GM23338 (cell line): ENCODE results near the gene PDP2. TPM values are rescaled to one million over a fixed set of nuclear protein-coding genes. Genes with fewer than 3 reads are reported as not detected.

Experiments
- ATAC-seq: fragments of 200-7000 bp; cut with Tn5 transposase; 3 replicates; pipeline ENCODE4 v1.9.1; 2020
- DNase-seq: peaks from one replicate; pipeline ENCODE4 v3.0.0-alpha.2; 2015; ENCODE audit warnings: low spot score
- H2AFZ ChIP-seq: fragments of 200-600 bp; sonication (generic); 2 replicates; pipeline ENCODE4 v1.8.0; 2016; ENCODE audit warnings: antibody characterized with exemption, mild to moderate bottlenecking, moderate library complexity
- H3F3A ChIP-seq: fragments of 200-600 bp; sonication (generic); replicated peaks from 2 replicates; pipeline ENCODE4 v1.8.0; 2017; ENCODE audit warnings: antibody characterized with exemption, mixed run types, low read depth
- H3K27ac ChIP-seq: fragments of 200-600 bp; sonication (generic); 2 replicates; pipeline ENCODE4 v1.6.1; 2016; ENCODE audit warnings: low read depth
- H3K27me3 ChIP-seq: fragments of 200-600 bp; sonication (generic); 2 replicates; pipeline ENCODE4 v1.8.0; 2016; ENCODE audit warnings: mild to moderate bottlenecking, mixed run types, moderate library complexity; ENCODE audit not compliant: insufficient read depth
- H3K36me3 ChIP-seq: fragments of 200-600 bp; sonication (generic); 2 replicates; pipeline ENCODE4 v1.8.0; 2016; ENCODE audit warnings: mild to moderate bottlenecking; ENCODE audit not compliant: insufficient read depth
- H3K4me1 ChIP-seq: fragments of 200-600 bp; sonication (generic); 2 replicates; pipeline ENCODE4 v1.8.0; 2016; ENCODE audit warnings: mild to moderate bottlenecking, moderate library complexity; ENCODE audit not compliant: insufficient read depth
- H3K4me2 ChIP-seq: fragments of 200-600 bp; sonication (generic); 2 replicates; pipeline ENCODE4 v1.7.1; 2017; ENCODE audit warnings: mixed run types
- H3K4me3 ChIP-seq: fragments of 200-600 bp; sonication (generic); 2 replicates; pipeline ENCODE4 v1.6.1; 2016; ENCODE audit warnings: mixed run types
- H3K79me2 ChIP-seq: fragments of 200-600 bp; sonication (generic); replicated peaks from 2 replicates; pipeline ENCODE4 v1.8.0; 2017; ENCODE audit warnings: mild to moderate bottlenecking; ENCODE audit not compliant: insufficient read depth
- H3K9me2 ChIP-seq: fragments of 200-600 bp; sonication (generic); 2 replicates; pipeline ENCODE4 v1.8.0; 2017; ENCODE audit not compliant: insufficient read depth
- H4K20me1 ChIP-seq: fragments of 200-600 bp; sonication (generic); replicated peaks from 2 replicates; pipeline ENCODE4 v1.8.0; 2017; ENCODE audit warnings: mild to moderate bottlenecking; ENCODE audit not compliant: insufficient read depth
- H3K27ac Mint-ChIP-seq: 2 replicates; pipeline ENCODE4 v1.8.0; 2020; ENCODE audit warnings: inconsistent platforms, mild to moderate bottlenecking, moderate library complexity, mixed read lengths
- H3K27me3 Mint-ChIP-seq: 3 replicates; pipeline ENCODE4 v1.8.0; 2022; ENCODE audit warnings: low read depth, mild to moderate bottlenecking, moderate library complexity, mixed read lengths, inconsistent platforms; ENCODE audit not compliant: insufficient read depth, poor library complexity
- H3K36me3 Mint-ChIP-seq: 3 replicates; pipeline ENCODE4 v1.8.0; 2021; ENCODE audit warnings: low read depth, mild to moderate bottlenecking, inconsistent platforms, moderate library complexity, mixed read lengths
- H3K4me1 Mint-ChIP-seq: 3 replicates; pipeline ENCODE4 v1.8.0; 2020; ENCODE audit warnings: mild to moderate bottlenecking, inconsistent platforms, mixed read lengths
- H3K4me3 Mint-ChIP-seq: 3 replicates; pipeline ENCODE4 v1.8.0; 2021; ENCODE audit warnings: moderate library complexity, mild to moderate bottlenecking, inconsistent platforms, mixed read lengths
- H3K9me3 Mint-ChIP-seq: 3 replicates; pipeline ENCODE4 v1.8.0; 2020; ENCODE audit warnings: moderate library complexity, mild to moderate bottlenecking, inconsistent platforms, mixed read lengths
- ETS1 ChIP-seq: IDR thresholded peaks from 2 replicates; pipeline ENCODE4 v1.6.1; 2016; ENCODE audit warnings: antibody characterized with exemption
- EZH2 ChIP-seq: fragments of 200-600 bp; sonication (generic); IDR thresholded peaks from one replicate; pipeline ENCODE4 v1.8.0; 2017; ENCODE audit warnings: antibody characterized with exemption, mild to moderate bottlenecking, low read depth; ENCODE audit not compliant: unreplicated experiment
- EZH2phosphoT487 ChIP-seq: fragments of 200-600 bp; sonication (generic); IDR thresholded peaks from one replicate; pipeline ENCODE4 v1.8.1; 2018; ENCODE audit warnings: antibody characterized with exemption; ENCODE audit not compliant: unreplicated experiment
- NANOG ChIP-seq: IDR thresholded peaks from 2 replicates; pipeline ENCODE4 v1.6.1; 2016; ENCODE audit warnings: antibody characterized with exemption, borderline replicate concordance
- POLR2AphosphoS5 ChIP-seq: IDR thresholded peaks from 2 replicates; pipeline ENCODE4 v1.6.1; 2016; ENCODE audit warnings: antibody characterized with exemption, low read depth
- ZNF114 ChIP-seq: fragments of 250-450 bp; sonication (Bioruptor Pico); IDR thresholded peaks from 2 replicates; pipeline ENCODE4 v1.5.0; 2020; ENCODE audit warnings: mild to moderate bottlenecking, moderate library complexity
- ZNF331 ChIP-seq: fragments of 250-450 bp; sonication (Bioruptor Pico); IDR thresholded peaks from 2 replicates; pipeline ENCODE4 v1.5.0; 2020; ENCODE audit warnings: low read depth, mild to moderate bottlenecking, moderate library complexity
- polyA plus RNA-seq: library from polyadenylated mRNA; unstranded; fragments of >200 nt; fragmentation: Nextera tagmentation; extraction: Ambion mirVana; gene quantifications from 2 replicates; pipeline ENCODE4 v1.2.1, GENCODE V29; 2016
- total RNA-seq: library from RNA; depleted of rRNA; stranded (reverse); fragments of >200 nt; shearing (Covaris generic); gene quantifications from 2 replicates; pipeline ENCODE4 v1.2.3, GENCODE V29; 2014
- TF ChIP-seq, protein P1 (sequence below): IDR thresholded peaks from one replicate; pipeline ENCODE4 v1.6.1; 2018; ENCODE audit warnings: antibody characterized with exemption; ENCODE audit not compliant: unreplicated experiment
- TF ChIP-seq, protein P2 (sequence below): fragments of 250-450 bp; sonication (Bioruptor Pico); IDR thresholded peaks from 2 replicates; pipeline ENCODE4 v1.5.0; 2020; ENCODE audit warnings: mild to moderate bottlenecking, moderate library complexity

Gene PDP2
- total and polyA plus RNA-seq, 2 experiments from 2014 or later: 9.0 to 23.2 TPM

GRCh38 chr16:66844342-66845079 is 35.8 kb upstream of the PDP2 start, which contains the start of gene CA7 (continued):
- TF ChIP-seq, protein P1, sequence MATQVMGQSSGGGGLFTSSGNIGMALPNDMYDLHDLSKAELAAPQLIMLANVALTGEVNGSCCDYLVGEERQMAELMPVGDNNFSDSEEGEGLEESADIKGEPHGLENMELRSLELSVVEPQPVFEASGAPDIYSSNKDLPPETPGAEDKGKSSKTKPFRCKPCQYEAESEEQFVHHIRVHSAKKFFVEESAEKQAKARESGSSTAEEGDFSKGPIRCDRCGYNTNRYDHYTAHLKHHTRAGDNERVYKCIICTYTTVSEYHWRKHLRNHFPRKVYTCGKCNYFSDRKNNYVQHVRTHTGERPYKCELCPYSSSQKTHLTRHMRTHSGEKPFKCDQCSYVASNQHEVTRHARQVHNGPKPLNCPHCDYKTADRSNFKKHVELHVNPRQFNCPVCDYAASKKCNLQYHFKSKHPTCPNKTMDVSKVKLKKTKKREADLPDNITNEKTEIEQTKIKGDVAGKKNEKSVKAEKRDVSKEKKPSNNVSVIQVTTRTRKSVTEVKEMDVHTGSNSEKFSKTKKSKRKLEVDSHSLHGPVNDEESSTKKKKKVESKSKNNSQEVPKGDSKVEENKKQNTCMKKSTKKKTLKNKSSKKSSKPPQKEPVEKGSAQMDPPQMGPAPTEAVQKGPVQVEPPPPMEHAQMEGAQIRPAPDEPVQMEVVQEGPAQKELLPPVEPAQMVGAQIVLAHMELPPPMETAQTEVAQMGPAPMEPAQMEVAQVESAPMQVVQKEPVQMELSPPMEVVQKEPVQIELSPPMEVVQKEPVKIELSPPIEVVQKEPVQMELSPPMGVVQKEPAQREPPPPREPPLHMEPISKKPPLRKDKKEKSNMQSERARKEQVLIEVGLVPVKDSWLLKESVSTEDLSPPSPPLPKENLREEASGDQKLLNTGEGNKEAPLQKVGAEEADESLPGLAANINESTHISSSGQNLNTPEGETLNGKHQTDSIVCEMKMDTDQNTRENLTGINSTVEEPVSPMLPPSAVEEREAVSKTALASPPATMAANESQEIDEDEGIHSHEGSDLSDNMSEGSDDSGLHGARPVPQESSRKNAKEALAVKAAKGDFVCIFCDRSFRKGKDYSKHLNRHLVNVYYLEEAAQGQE: no peak
- TF ChIP-seq EZH2phosphoT487: no peak
- TF ChIP-seq POLR2AphosphoS5: peak; percentile 37; the same call in 1 of the 2 replicates
- no peak for TF ChIP-seq ZNF114 (CRISPR knock-in tag)

GRCh38 chr16:66845080-66845410 is 35.3 kb upstream of the PDP2 start:
- Histone ChIP-seq H3K4me2 (peak overlapping the region; percentile 86), H3K27ac (no peak overlapping the region), H3F3A (0 out of 2 replicates have a peak, but pooled peaks cover 6% of the 10 kb centered on the region), H3K79me2 (no peaks in the 10 kb centered on the region), H3K4me1 (no peaks in the 10 kb centered on the region; the same call in 1 of the 2 replicates), H3K36me3 (no peaks in the 10 kb centered on the region), H3K9me2 (no peaks in the 10 kb centered on the region; the same call in 1 of the 2 replicates), H2AFZ (peak overlapping the region; percentile 95), H3K4me3 (peak overlapping the region; percentile 69), H3K27me3 (peaks cover 51% of the 10 kb centered on the region), H4K20me1 (no peaks in the 10 kb centered on the region)
- H3K9me3 Mint-ChIP-seq: no peaks in the 10 kb centered on the region; the same call in 2 of the 3 replicates
- H3K36me3 Mint-ChIP-seq: no peaks in the 10 kb centered on the region
- no peak overlapping the region for H3K27ac Mint-ChIP-seq
- H3K4me3 Mint-ChIP-seq: peak overlapping the region; percentile 76
- ATAC-seq (no peak), DNase-seq (no peak)
- H3K4me1 Mint-ChIP-seq: peaks cover 16% of the 10 kb centered on the region
- H3K27me3 Mint-ChIP-seq: peaks cover 40% of the 10 kb centered on the region
- TF ChIP-seq ZNF331 (CRISPR knock-in tag) (no peak), EZH2phosphoT487 (no peak), NANOG (no peak), ZNF114 (CRISPR knock-in tag) (no peak), ETS1 (no peak), EZH2 (no peak), POLR2AphosphoS5 (no peak)
- TF ChIP-seq, protein P1: no peak
- TF ChIP-seq, protein P2, sequence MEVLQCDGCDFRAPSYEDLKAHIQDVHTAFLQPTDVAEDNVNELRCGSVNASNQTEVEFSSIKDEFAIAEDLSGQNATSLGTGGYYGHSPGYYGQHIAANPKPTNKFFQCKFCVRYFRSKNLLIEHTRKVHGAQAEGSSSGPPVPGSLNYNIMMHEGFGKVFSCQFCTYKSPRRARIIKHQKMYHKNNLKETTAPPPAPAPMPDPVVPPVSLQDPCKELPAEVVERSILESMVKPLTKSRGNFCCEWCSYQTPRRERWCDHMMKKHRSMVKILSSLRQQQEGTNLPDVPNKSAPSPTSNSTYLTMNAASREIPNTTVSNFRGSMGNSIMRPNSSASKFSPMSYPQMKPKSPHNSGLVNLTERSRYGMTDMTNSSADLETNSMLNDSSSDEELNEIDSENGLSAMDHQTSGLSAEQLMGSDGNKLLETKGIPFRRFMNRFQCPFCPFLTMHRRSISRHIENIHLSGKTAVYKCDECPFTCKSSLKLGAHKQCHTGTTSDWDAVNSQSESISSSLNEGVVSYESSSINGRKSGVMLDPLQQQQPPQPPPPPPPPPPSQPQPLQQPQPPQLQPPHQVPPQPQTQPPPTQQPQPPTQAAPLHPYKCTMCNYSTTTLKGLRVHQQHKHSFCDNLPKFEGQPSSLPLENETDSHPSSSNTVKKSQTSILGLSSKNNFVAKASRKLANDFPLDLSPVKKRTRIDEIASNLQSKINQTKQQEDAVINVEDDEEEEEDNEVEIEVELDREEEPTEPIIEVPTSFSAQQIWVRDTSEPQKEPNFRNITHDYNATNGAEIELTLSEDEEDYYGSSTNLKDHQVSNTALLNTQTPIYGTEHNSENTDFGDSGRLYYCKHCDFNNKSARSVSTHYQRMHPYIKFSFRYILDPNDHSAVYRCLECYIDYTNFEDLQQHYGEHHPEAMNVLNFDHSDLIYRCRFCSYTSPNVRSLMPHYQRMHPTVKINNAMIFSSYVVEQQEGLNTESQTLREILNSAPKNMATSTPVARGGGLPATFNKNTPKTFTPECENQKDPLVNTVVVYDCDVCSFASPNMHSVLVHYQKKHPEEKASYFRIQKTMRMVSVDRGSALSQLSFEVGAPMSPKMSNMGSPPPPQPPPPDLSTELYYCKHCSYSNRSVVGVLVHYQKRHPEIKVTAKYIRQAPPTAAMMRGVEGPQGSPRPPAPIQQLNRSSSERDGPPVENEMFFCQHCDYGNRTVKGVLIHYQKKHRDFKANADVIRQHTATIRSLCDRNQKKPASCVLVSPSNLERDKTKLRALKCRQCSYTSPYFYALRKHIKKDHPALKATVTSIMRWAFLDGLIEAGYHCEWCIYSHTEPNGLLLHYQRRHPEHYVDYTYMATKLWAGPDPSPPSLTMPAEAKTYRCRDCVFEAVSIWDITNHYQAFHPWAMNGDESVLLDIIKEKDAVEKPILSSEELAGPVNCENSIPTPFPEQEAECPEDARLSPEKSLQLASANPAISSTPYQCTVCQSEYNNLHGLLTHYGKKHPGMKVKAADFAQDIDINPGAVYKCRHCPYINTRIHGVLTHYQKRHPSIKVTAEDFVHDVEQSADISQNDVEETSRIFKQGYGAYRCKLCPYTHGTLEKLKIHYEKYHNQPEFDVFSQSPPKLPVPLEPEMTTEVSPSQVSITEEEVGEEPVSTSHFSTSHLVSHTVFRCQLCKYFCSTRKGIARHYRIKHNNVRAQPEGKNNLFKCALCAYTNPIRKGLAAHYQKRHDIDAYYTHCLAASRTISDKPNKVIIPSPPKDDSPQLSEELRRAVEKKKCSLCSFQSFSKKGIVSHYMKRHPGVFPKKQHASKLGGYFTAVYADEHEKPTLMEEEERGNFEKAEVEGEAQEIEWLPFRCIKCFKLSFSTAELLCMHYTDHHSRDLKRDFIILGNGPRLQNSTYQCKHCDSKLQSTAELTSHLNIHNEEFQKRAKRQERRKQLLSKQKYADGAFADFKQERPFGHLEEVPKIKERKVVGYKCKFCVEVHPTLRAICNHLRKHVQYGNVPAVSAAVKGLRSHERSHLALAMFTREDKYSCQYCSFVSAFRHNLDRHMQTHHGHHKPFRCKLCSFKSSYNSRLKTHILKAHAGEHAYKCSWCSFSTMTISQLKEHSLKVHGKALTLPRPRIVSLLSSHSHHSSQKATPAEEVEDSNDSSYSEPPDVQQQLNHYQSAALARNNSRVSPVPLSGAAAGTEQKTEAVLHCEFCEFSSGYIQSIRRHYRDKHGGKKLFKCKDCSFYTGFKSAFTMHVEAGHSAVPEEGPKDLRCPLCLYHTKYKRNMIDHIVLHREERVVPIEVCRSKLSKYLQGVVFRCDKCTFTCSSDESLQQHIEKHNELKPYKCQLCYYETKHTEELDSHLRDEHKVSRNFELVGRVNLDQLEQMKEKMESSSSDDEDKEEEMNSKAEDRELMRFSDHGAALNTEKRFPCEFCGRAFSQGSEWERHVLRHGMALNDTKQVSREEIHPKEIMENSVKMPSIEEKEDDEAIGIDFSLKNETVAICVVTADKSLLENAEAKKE (CRISPR knock-in tag): no peak
